D721Med (cell line): ENCODE data around the gene PAX6.

ENCODE experiments used
- DNase-seq: peaks from one replicate; pipeline ENCODE4 v3.0.0; 2011; ENCODE audit warnings: low spot score; ENCODE audit not compliant: insufficient read length
- FAIRE-seq: peaks from 2 replicates; lab custom pipeline; 2011; peaks lifted over from hg19 to GRCh38; lab: Jason Lieb, UNC
- CTCF ChIP-seq: IDR thresholded peaks from 2 replicates; pipeline ENCODE4 v1.5.1; 2012; ENCODE audit warnings: mild to moderate bottlenecking, control low read depth; ENCODE audit not compliant: insufficient read depth; ENCODE audit errors: missing control alignments

The PAX6 gene

GRCh38 chr11:31805037-31805628 is 6.0 kb downstream of the PAX6 start:
- TF ChIP-seq CTCF, result no peak
- no peak for FAIRE-seq
- DNase-seq, result peak; percentile 23

GRCh38 chr11:31804312-31805036 is 6.6 kb downstream of the PAX6 start:
- DNase-seq, result peak; percentile 63
- FAIRE-seq, result no peak
- no peak for TF ChIP-seq CTCF

GRCh38 chr11:31803813-31804311 is 7.3 kb downstream of the PAX6 start:
- DNase-seq (no peak), FAIRE-seq (no peak)
- TF ChIP-seq CTCF, result no peak

GRCh38 chr11:31802990-31803812 is 7.9 kb downstream of the PAX6 start:
- FAIRE-seq (no peak), DNase-seq (no peak)
- no peak for TF ChIP-seq CTCF

- TF ChIP-seq CTCF, result no peak
These were observed 8.5 kb downstream of the PAX6 start for GRCh38 chr11:31802609-31802989.

GRCh38 chr11:31802000-31802551 is 9.0 kb downstream of the PAX6 start:
- no peak for FAIRE-seq
- TF ChIP-seq CTCF, result no peak
- no peak for DNase-seq

More at GRCh38 chr11:31802609-31802989, 8.5 kb downstream of the PAX6 start:
- FAIRE-seq (no peak), DNase-seq (no peak)
